Endothelial cell of umbilical vein (primary cell): Measurements from ENCODE around the gene WNT9B. TPM values are rescaled to one million over a fixed set of nuclear protein-coding genes. Genes with fewer than 3 reads are reported as not detected.

Experiments used
- BruUV-seq: library from RNA; stranded (reverse); fragments of 400-500 nt; replicated peaks from 2 replicates; lab custom pipeline; 2021; lab: Mats Ljungman, UMichigan
- CTCF ChIA-PET: fragments of 300-600, 350-600 bp; sonication (Branson Sonifier 250); formaldehyde crosslinking; loops from one replicate; lab custom pipeline; 2021; ENCODE audit warnings: antibody characterized with exemption, inconsistent platforms; lab: Charles Lee
- POLR2A ChIA-PET: fragments of 300-600, 350-600 bp; sonication (Branson Sonifier 250); formaldehyde crosslinking; loops from one replicate; lab custom pipeline; 2021; ENCODE audit warnings: antibody characterized with exemption, inconsistent platforms; lab: Charles Lee
- DNase-seq: peaks from one replicate; pipeline ENCODE4 v3.0.0-alpha.2; 2011; ENCODE audit warnings: low read depth, low spot score
- FAIRE-seq: peaks from 2 replicates; lab custom pipeline; 2011; peaks lifted over from hg19 to GRCh38; lab: Jason Lieb, UNC
- H2AFZ ChIP-seq: 2 replicates; pipeline ENCODE4 v1.6.0; 2012; ENCODE audit warnings: low read depth, low read length, control low read depth, inconsistent platforms
- H3K27ac ChIP-seq: 2 replicates; pipeline ENCODE4 v1.5.1; 2011; ENCODE audit warnings: low read depth, mild to moderate bottlenecking, control low read depth, low read length, moderate library complexity; ENCODE audit not compliant: insufficient read depth
- H3K27me3 ChIP-seq, 2 experiments: 2 replicates each; pipeline versions ENCODE4 v1.6.0 to v1.6.1; 2011; ENCODE audit warnings: low read length in 2 of 2, mixed read lengths in 1 of 2; ENCODE audit not compliant: control insufficient read depth in 2 of 2, insufficient read depth in 2 of 2
- H3K36me3 ChIP-seq, 2 experiments: 2 replicates in 1 of 2; 3 replicates in 1 of 2; pipeline ENCODE4 v1.5.1; 2011; ENCODE audit warnings: low read length in 2 of 2, mild to moderate bottlenecking in 1 of 2, moderate library complexity in 1 of 2; ENCODE audit not compliant: control insufficient read depth in 2 of 2, insufficient read depth in 2 of 2; ENCODE audit errors: extremely low read depth in 1 of 2
- H3K4me1 ChIP-seq: 3 replicates; pipeline ENCODE4 v1.5.1; 2011; ENCODE audit warnings: mild to moderate bottlenecking, low read length; ENCODE audit not compliant: control insufficient read depth, insufficient read depth; ENCODE audit errors: extremely low read depth
- H3K4me2 ChIP-seq: 2 replicates; pipeline ENCODE4 v1.6.1; 2011; ENCODE audit warnings: low read length, control low read depth, mixed read lengths; ENCODE audit not compliant: insufficient read depth
- H3K4me3 ChIP-seq, 3 experiments: fragments of 200-600 bp in 1 of 3; sonication (generic), shearing (Covaris generic) in 1 of 3; replicated peaks in 1 of 3; 2 replicates each; pipeline ENCODE4 v1.5.1; 2011 to 2016; ENCODE audit warnings: control low read depth in 3 of 3, low read length in 3 of 3, mild to moderate bottlenecking in 2 of 3, inconsistent platforms in 1 of 3, low read depth in 1 of 3, moderate library complexity in 1 of 3; ENCODE audit not compliant: insufficient read depth in 1 of 3
- H3K79me2 ChIP-seq: 2 replicates; pipeline ENCODE4 v1.6.0; 2012; ENCODE audit warnings: low read length, inconsistent platforms; ENCODE audit not compliant: control insufficient read depth, insufficient read depth
- H3K9ac ChIP-seq: replicated peaks from 2 replicates; pipeline ENCODE3; 2011; ENCODE audit warnings: low read length, control low read depth; ENCODE audit not compliant: insufficient read depth; ENCODE audit errors: extremely low read depth
- H3K9me1 ChIP-seq: replicated peaks from 3 replicates; pipeline ENCODE4 v1.6.0; 2011; ENCODE audit warnings: mild to moderate bottlenecking, low read length; ENCODE audit not compliant: control insufficient read depth, insufficient read depth; ENCODE audit errors: extremely low read depth
- H3K9me3 ChIP-seq: replicated peaks from 2 replicates; pipeline ENCODE4 v1.5.1; 2012; ENCODE audit warnings: low read length, inconsistent platforms; ENCODE audit not compliant: control insufficient read depth, insufficient read depth
- H4K20me1 ChIP-seq: replicated peaks from 2 replicates; pipeline ENCODE3; 2011; ENCODE audit warnings: mild to moderate bottlenecking, low read length; ENCODE audit not compliant: control insufficient read depth, insufficient read depth; ENCODE audit errors: extremely low read depth
- CTCF ChIP-seq, 2 donors: IDR thresholded peaks; 1 replicate in 1 of 2; 2 replicates in 1 of 2; pipeline ENCODE4 v1.5.1; 2011; ENCODE audit warnings: low read length in 2 of 2, mild to moderate bottlenecking in 2 of 2, moderate library complexity in 2 of 2, control low read depth in 1 of 2, inconsistent platforms in 1 of 2, low read depth in 1 of 2; ENCODE audit not compliant: insufficient read depth in 1 of 2; ENCODE audit errors: extremely low read depth in 1 of 2
- EZH2 ChIP-seq: IDR thresholded peaks from 2 replicates; pipeline ENCODE4 v1.6.1; 2012; ENCODE audit warnings: borderline replicate concordance, low read depth, mild to moderate bottlenecking, moderate library complexity, low read length, inconsistent platforms; ENCODE audit not compliant: severe bottlenecking
- FOS ChIP-seq: IDR thresholded peaks from 2 replicates; pipeline ENCODE4 v1.6.1; 2011; ENCODE audit warnings: mild to moderate bottlenecking, low read length, moderate library complexity, borderline replicate concordance; ENCODE audit not compliant: insufficient read depth
- GATA2 ChIP-seq: IDR thresholded peaks from 2 replicates; pipeline ENCODE4 v1.7.0; 2011; ENCODE audit warnings: low read depth, mild to moderate bottlenecking, moderate library complexity, mixed read lengths, low read length; ENCODE audit not compliant: insufficient read length, insufficient read depth
- JUN ChIP-seq: IDR thresholded peaks from 2 replicates; pipeline ENCODE4 v1.6.1; 2011; ENCODE audit warnings: borderline replicate concordance, low read depth; ENCODE audit not compliant: insufficient read length, insufficient read depth
- MAX ChIP-seq: IDR thresholded peaks from 2 replicates; pipeline ENCODE4 v1.6.1; 2011; ENCODE audit not compliant: insufficient read depth, insufficient read length
- MYC ChIP-seq: IDR thresholded peaks from one replicate; pipeline ENCODE4 v1.6.1; 2011; ENCODE audit warnings: mild to moderate bottlenecking, low read depth, low read length
- POLR2A ChIP-seq: IDR thresholded peaks from 2 replicates; pipeline ENCODE4 v1.6.1; 2012; ENCODE audit warnings: low read depth, mild to moderate bottlenecking, control low read depth, low read length
- dilution Hi-C: fragments of 300-500 bp; cut with MboI; formaldehyde crosslinking; loops from one replicate; pipeline ENCODE4 v1.15.0; 2019; ENCODE audit warnings: low sequenced_read_pairs; ENCODE audit not compliant: extremely low pct_ligation_motif_present
- intact Hi-C: fragments of 100-400 bp; cut with micrococcal nuclease; formaldehyde crosslinking; loops from one replicate; pipeline ENCODE4 v1.10.0; 2022
- polyA plus RNA-seq, 4 experiments: library from polyadenylated mRNA; depleted of rRNA in 3 of 4; stranded (reverse) in 3 of 4; unstranded in 1 of 4; fragments of >200 nt; gene quantifications; 2 replicates each; pipeline versions ENCODE4 v1.2.1 to v1.2.3, GENCODE V29; 2011 to 2012; ENCODE audit warnings: missing spikeins in 1 of 4
- total RNA-seq: library from RNA; stranded (reverse); gene quantifications from 2 replicates; pipeline ENCODE4 v1.2.3, GENCODE V29; 2021

The WNT9B gene
- total and polyA plus RNA-seq, 2 donors (not counting 3 experiments of a cell fraction or from before 2014, with no cell fraction given), result not detected

- no peak for TF ChIP-seq GATA2
- TF ChIP-seq FOS, result no peak
- no peak for TF ChIP-seq MAX
- no peak for TF ChIP-seq EZH2
- no peak for TF ChIP-seq MYC
- no peak for TF ChIP-seq JUN
- TF ChIP-seq CTCF (IDR thresholded peaks at IDR 0.05; ENCODE audit: extremely low read depth in 1 of 2, insufficient read depth in 1 of 2, low read depth in 1 of 2, low read length in 2 of 2), result no peak
- TF ChIP-seq POLR2A, result no peak
- dilution Hi-C loops, result no loop called here
- DNase-seq (no peak), FAIRE-seq (no peak)
- Histone ChIP-seq H2AFZ (no peak overlapping the region), H3K9me3 (no peaks in the 10 kb centered on the region), H3K4me1 (no peaks in the 10 kb centered on the region), H3K4me3 (no peak overlapping the region), H3K79me2 (no peaks in the 10 kb centered on the region), H3K27me3 (no peaks in the 10 kb centered on the region), H4K20me1 (no peaks in the 10 kb centered on the region), H3K36me3 (no peaks in the 10 kb centered on the region), H3K9me1 (no peaks in the 10 kb centered on the region), H3K27ac (no peak overlapping the region), H3K9ac (no peak overlapping the region), H3K4me2 (no peak overlapping the region)
- ChIA-PET CTCF (interaction anchor here (1.1 kb wide), 1 partner anchor 34 kb away, joined by 3 read pairs; no protein-coding TSS in a partner anchor), POLR2A (no interaction called here)
- BruUV-seq, result no TSS peak
- intact Hi-C loops, result no loop called here
These were observed 24.5 kb downstream of the WNT9B start for GRCh38 chr17:46875849-46876352.
